NCI-H2196 (cell line): ENCODE measurements around the gene FAR2.
A peak's percentile ranks its signal among the peaks of the same experiment; 100 is the strongest.
"Not testable (repeated sequence)": the region's sequence is repeated elsewhere in the genome, so short reads cannot be mapped to it uniquely, and the experiment has no call there.

Experiments
- DNase-seq: peaks from one replicate; lab custom pipeline; 2025; ENCODE audit not compliant: unreplicated experiment; lab: John Stamatoyannopoulos, UW

FAR2 gene

DNA sequence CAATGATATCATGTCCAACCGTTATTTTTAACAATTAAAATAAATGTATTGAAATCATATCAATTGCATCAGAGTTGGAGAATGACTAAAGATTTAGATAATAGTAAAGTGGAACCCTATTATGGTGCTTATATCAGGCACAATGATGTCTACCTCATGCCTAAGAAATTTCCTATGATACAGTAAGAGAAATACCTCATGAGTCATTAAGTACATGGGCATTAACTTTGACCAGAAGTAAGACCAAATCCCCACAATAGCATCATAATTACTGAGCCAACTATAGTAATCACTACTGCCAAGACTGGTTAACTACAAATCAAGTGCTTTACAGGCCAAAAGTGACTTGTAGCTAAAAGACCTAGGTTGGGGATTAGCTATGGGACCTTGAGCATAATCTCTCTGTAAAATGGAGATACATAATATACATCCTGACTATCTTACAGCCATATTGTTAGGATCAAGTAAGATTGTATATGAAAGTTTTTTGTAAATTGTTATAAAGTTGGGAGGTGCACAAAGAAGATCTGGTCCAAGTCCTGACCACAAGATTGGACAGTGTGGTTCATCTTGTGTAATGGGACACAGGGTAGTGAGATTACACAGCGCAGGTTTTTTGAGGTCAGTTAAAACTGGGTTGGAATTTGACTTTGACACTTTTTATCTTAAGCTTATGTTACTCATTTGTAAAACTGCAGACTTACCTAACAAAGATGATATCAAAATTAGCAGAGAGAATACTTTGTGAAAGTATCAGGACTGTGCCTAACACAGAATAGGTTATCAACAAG lies 171.4 kb downstream of the FAR2 start:
- no peak for DNase-seq

DNA sequence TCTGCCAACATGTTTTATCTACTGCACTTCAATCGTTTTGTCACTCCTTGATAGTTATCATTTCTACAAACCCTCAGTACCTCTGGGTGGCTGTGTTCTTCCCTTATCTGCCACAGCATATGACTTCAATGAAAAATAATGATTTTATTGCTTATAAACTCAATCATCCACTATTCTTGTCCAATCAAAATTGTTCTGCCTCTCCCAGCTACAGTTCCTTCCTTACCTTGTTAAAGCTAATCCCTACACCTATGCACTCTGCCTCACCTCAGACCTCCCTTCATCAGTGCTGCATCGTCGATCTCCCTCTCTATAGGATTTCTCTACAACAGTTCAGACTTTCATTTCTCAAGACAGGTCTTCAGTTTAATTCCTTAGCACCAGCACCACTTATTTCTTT lies 173.1 kb downstream of the FAR2 start:
- no peak for DNase-seq

DNA sequence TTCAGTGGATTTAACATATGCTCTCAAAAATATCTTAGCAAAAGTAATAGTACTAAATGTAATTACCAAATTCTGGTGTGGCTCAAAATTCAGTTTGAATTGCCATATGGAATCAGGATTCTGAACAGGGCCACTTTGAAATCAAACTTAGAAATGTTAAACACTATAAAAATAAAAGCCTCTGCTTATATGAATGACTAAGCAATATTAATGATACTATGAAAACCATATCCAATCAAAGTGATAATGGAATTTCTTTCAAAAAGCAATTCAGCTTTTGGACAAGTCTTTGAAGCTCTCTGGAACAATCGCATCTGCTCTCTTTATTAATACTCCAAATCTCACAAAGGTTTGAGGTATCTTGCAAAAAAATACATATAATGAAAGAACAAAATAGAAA lies 180.3 kb downstream of the FAR2 start:
- no peak for DNase-seq

DNA sequence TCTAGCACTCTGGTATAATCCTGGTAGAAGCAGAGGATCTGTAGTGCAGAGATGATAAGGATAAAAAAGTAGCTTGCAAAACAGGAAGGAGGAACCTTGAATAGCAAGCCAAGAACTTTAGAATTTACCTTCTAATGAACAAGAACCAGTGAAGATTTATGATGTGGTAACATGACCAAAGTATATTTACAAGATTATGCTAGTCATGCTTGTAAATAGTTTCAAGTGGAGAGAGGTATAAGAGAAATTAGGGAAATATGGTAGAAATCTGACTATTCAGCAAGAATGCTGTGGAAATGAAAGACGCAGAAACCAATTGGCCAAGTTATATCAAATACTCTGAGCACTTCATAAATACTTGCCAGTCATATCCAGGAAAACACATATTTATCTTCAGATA lies 184.1 kb downstream of the FAR2 start:
- DNase-seq = no peak

GRCh38 chr12:29334937-29335336 lies 185.9 kb downstream of the FAR2 start:
- DNase-seq = no peak

GRCh38 chr12:29337325-29337724 lies 188.2 kb downstream of the FAR2 start:
- no peak for DNase-seq

- DNase-seq = no peak
Measured at GRCh38 chr12:29343022-29343799, 194.1 kb downstream of the FAR2 start.

DNA sequence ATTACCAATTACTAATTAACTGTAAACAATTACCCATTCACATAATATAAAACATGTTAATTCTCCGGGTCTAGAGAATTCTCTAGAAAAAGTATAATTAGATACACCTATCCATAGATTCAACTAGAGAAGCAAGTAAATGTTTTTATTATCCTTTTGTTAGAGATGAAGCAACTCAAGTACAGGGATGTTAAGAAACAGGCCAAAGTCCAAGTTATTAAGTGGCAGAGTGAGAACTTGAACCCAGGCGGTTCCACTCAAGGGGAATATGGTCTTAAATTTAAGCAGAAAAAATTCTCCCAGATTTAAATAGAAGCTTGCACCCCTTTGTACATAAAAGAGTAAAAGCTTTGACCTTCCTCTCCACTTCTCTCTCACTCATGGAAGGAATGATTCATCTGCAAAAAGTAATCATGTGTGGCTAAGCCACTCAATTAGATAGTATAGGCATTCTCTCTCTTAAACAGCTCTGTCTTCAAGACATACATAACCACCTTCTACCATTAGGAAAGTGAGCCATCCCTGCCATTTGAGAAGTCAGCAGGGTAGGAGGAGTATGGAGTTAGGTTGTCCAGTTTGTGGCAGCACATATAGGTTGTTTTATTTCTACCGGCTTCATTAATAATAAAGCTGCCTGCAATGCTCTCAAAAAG lies 197.8 kb downstream of the FAR2 start:
- no peak for DNase-seq

GRCh38 chr12:29350080-29350479 lies 201.0 kb downstream of the FAR2 start:
- DNase-seq = peak; percentile 78

DNA sequence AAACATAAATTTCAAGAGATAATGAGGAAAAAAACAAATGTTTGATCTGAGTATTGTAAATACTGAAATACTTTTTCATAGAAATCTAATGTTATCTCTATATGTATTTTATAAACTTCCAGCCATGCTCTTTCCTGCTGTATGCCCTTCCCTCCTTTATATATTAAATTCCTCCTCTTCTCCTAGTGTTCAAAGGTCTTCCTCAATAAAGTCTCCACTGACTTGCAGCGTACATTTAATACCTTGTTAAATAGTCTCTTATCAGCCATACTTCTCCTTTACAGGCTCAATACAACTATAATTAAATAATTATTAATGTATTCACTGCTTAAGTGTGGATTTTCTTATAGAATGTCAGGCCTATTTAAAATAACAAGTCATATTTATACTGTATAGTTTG lies 205.9 kb downstream of the FAR2 start:
- no peak for DNase-seq

DNA sequence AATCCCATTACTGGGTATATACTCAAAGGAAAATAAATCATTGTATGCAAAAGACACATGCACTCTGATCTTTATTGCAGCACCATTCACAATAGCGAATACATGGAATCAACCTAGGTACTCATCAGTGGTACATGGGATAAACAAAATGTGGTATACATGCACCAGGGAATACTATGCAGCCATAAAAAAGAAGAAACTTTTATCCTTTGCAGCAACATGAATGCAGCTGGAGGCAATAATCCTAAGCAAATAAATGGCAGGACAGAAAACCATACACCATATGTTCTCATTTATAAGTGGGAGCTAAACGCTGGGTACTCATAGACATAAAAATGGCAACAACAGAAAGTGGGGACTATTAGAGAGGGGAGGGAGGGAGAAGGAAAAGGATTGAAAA lies 216.0 kb downstream of the FAR2 start:
- DNase-seq = no peak

DNA sequence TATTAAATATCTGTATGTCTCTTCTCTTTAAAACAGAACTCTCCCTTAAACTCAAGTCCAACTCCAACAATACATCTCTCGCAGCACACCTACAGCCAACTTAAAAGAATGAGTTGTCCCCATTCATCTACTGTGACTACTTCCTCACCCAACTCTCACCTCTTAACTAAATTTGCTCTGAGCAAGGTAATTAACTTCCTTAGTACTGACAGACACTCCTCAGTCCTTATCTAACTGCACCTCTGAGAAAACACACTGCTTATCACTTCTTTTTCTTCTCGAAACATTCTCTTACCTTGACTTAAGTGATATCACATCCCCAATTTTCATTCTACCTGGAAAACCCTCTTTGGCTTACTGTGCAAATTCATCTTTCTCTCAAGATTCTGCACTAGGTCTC lies 224.9 kb downstream of the FAR2 start:
- DNase-seq = no peak

GRCh38 chr12:29374913-29375312 lies 225.8 kb downstream of the FAR2 start:
- no peak for DNase-seq

GRCh38 chr12:29376118-29376517 lies 227.0 kb downstream of the FAR2 start:
- no peak for DNase-seq

- peak; percentile 100 for DNase-seq
Measured at GRCh38 chr12:29380536-29381523, 231.8 kb downstream of the FAR2 start, which contains the start of gene ERGIC2. Gene ERGIC2 (minus strand): TSS chr12:29381172. CDS start chr12:29371633, 9,539 bp downstream.

DNA sequence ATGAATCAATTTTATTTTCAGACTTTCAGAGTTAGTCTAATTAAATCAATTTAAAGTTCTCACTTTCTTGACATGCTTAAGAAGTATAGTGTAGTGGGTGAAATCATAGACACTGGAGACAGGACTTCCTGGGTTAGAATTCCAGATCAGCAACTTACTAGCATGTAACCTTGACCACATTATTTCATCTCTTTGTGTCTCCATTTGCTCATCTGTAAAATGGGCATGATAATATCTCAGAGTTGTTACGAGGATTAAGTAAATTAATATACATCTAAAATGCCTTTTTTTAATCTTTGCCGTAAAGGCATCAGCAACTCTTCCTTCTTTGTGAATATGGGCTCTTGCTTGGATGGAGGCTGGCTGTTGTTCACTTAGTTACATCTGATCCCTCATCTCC lies 233.2 kb downstream of the FAR2 start:
- no peak for DNase-seq

DNA sequence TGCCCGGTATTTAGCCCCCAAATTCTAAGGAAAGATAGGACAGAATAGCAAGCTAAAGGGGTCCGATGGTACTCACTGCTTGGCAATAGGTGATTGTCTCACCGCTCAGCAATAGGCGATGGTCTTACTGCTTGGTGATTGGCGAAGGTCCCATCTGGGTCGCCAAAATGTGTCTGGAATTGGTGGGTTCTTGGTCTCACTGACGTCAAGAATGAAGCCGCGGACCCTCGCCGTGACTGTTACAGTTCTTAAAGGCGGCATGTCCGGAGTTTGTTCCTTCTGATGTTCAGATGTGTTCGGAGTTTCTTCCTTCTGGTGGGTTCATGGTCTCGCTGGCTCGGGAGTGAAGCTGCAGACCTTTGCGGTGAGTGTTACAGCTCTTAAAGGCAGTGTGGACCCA lies 236.1 kb downstream of the FAR2 start:
- not testable (repeated sequence) for DNase-seq
